ENCODE measurements around the gene TMEM150A.
"Not testable (repeated sequence)": the region's sequence is repeated elsewhere in the genome, so short reads cannot be mapped to it uniquely, and the experiment has no call there.

TMEM150A gene

DNA sequence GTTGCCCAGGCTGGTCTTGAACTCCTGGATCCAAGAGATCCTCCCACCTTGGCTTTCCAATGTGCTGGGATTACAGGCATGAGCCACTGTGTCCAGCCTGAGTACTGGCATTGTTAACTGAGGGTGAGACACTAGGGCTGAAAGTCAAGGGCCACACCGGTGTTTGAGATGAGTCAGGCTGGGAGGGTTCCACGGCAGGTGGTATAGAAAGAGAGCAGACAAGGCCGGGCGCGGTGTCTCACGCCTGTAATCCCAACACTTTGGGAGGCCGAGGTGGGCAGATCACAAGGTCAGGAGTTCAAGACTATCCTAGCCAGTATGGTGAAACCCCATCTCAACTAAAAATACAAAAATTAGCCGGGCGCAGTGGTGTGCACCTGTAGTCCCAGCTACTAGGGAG, 10.2 kb downstream of the TMEM150A start:
- not testable (repeated sequence) for DNase-seq

DNA sequence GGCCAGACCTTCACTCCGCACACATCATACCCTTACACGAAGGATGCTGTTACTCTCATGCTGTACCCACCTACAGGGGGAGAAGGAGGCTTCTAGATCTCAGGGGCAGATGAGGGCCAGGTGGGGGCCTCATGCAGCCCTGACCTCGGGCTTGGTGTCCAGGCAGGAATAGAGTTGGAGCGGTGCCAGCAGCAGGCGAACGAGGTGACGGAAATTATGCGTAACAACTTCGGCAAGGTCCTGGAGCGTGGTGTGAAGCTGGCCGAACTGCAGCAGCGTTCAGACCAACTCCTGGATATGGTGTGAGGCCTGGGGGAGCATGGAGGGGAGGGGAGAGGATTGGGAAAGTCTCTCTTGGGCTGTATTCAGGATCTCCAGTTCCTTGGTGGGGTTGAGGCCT, 10.9 kb downstream of the TMEM150A start:
- no peak for DNase-seq

DNA sequence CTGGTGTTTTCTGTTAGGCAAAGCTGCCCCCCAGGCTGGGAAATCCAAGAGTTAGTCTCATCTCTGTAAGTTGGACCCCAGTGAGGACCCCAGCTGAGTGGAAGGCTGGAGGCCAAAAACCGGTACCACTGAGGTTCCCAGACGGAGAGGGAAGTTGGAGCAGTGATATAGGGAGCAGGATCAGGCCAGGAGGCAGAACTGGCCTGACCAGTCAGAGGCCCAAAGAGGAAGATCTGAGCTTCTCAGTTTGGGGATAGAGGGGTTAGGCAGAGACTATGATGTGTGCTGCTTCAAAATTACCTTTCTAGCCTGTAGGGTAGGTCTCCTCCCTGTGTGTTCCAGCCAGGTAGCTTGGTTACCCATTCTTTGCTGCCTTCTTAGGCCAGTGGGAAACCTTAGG, 11.5 kb downstream of the TMEM150A start:
- no peak for DNase-seq

DNA sequence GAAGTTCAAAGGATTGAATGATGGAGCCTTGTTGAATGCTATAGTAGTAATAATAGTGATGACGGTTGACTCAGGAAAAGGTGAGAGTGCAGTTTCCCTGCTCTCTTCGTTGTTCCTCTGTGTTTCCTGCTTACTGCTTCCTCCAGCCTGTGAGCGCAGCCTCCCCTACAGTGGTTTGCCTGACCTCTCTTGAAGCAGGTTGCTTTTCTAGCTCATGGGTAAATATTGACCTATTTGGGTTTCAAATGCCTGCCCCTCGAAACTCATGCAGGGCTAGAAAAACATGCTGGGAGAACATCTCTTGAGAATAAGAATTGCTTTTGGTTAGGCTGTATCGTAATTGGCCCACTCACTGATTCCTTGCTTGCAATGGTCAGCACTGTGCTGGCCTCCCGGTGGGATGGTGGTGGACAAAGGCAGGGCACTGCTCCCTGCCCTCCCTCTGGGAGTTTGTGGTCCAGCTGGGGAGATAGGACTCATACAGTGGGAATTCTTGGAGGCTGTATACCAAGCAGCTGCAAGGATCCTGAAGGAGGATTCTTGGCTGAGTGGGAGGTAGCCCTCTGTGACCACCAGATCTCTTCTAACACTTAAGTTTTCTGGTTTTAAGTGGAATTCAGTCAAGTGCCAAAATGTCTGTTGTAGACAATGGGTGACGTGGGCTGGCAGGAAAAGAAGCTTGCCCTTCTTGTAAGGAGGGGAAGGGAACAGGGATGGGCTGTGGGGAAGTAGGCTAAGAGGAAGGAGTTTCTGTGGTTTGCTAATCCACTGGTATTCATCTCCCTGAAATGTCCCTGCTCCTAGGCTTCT, 12.3 kb downstream of the TMEM150A start:
- no peak for DNase-seq

DNA sequence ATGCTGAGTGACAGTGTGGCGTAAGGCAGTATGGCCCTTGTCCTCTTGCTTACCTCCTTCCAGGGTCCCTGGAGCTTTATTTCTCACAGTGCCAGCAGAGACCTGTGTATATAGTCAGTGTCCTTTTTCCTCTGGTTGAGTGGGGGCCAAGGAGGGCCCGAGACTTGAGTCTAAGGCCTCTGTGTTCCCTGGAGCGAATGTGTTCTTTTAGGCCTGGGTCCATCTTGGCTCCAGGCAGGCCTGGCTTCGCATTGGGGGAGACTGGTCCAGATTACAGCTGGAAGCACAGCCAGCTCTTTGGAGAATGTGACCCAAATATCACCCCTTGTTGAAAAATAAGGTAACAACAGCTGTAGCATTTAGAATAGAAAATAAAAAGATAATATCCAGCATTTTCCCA, 13.3 kb downstream of the TMEM150A start:
- no peak for DNase-seq

DNA sequence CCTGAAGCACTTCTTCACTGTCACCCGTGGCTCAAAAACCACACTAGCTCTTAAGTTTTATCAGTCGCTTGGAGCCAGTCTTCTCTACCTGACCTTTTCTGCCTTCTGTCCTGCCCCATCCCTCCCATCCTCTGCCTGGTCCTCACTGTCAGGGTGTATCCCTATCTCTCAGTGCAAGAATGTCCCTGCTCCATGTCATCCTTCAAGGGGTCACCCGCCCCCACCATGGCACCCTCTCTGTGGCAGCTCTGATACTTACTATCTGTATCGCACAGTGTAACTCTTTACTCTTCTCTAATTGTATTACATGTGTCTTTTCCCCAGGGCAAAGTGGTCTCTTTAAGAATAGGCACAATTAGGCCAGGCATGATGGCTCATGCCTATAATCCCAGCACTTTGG, 13.9 kb downstream of the TMEM150A start:
- DNase-seq = no peak

DNA sequence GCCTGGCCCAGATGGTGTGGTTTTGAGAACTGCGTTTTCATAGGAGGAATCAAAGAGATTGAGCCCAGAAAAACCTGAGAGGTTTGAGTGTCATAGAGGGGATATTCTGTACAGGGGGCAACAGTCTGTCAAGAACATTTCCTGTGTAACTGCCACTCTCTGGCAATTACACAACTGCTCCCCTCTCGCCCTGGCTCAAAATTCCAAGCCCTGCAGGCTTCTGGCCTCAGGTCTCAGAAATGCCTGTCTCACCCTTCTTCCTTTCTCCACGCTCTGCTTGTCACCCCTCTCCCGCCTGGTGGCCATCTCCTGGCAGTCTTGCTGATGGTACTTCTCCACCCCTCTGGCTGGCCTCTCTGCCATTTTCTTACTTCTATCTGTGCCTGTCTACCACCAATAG, 14.3 kb downstream of the TMEM150A start:
- DNase-seq = peak in 1 of 2 donors; percentile 17

DNA sequence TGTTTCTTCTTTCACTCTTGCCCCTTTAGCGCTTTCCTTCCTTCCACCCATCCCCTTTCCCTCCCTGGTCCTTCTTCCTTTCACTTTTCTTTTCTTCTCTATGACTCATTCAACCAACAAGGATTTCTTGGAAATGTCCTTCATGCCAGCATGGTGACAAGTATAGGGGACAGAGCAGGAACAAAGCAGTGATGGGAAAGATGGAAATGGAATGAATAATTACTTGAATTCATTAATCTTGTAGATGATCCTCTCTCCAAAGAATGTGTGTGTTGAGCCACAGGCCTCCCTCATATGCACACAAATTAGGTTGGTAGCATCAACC, 16.8 kb downstream of the TMEM150A start:
- peak in 1 of 2 donors; percentile 32 for DNase-seq

DNA sequence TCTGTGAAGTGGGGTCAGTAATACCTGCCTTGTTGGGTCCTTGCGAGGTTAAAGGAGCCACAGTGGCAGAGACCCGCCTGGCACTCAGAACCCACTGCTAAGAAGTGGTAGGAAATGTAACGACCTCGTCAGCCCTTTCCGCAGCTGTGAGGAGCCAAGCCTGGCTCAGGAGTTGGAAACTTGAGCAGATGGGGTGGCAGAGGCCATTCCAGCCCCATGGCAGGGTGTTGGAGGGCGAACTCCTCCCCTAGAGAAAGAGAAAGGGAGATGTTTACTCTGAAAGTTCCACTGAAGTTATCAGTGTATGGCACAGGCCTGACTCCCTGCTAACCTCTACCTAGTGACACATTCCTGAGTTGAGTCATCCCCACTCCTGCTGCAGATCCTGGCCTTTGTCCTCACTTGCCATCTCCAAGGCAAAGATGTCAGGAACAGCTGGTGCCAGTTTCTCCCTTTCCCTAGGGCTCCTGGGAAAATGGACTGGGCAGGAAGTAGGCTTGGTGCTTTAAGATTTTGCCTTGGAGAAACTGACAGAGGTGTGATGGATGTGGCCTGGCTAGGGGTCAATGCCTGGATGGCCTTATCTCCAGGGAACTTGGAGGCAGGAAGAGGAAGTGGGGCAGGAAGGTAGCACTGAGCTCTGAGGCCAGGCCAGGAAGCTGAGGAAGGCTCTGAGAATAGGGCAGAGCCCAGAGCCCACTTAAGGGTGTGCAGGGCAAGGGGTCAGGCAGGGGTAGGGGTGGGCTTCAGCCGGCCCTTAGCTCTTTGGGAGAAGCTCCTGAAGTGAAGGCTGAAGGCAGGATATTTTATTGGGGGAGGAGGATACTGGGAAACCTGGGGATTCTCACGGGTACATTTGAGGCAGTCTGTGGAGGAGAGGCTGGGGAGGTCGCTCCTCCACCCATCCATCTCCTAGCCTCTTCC, 17.4 kb downstream of the TMEM150A start:
- no peak for DNase-seq

DNA sequence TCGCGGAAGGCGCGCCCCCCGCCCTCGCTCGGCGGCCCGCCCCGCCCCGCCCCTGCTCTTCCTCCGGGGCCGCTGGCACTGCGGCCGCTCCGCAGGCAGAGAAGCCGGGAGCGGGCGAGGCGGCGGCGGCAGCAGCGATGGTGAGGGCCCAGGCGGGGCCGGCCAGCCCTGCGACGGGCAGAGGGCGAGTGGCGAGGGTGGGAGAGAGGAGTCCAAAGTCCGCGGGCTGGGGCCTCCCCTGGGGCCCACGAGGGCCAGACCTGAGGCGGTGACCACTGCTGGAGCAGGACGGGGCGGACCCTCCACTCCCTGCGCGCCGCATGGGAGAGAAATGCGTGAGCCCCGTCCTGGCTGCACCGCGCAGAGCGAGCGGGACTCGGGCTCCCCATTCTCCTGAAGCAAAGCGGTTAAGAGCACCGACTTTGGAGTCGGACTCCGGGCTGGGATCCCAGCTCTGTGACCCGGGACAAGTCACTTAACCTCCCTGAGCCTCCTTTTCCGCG, 18.1 kb downstream of the TMEM150A start, which contains the start of gene VAMP5:
Gene VAMP5 (plus strand): TSS at position 78 of the 503 bp plus-strand sequence. CDS start 60 bp downstream, at position 138.
- no peak for DNase-seq

DNA sequence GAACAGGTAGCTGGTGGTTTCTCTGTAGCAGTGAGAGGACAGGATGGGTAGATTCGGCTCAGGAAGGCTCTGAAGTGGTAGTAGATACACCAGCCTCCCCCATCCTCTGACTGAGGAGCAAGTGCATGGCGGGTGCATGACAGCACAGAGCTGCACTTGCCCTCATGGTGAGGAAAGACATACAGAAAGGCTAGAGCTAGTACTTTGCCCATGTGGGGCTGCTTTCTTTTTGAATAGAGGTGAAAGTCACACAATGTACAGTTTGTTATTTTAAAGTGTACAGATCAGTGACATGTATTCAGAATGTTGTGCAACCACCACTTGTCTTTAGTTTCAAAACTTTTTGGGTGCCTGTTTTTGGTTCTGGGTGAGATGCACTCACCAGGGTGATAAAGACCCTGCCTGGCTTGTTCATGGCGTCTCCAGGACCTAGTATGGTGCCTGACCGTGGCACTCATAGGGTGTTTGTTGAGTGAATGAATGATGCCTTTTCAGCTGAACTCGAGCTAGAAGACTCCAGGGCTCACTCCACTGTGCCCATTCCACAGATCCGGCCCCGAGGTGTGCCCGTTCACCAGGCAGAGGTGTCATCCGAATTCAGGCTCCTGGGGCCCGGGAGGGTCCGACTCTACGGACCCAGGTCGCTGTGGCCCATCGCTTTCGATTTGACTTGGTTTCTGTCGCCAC, 18.7 kb downstream of the TMEM150A start:
- DNase-seq = no peak

DNA sequence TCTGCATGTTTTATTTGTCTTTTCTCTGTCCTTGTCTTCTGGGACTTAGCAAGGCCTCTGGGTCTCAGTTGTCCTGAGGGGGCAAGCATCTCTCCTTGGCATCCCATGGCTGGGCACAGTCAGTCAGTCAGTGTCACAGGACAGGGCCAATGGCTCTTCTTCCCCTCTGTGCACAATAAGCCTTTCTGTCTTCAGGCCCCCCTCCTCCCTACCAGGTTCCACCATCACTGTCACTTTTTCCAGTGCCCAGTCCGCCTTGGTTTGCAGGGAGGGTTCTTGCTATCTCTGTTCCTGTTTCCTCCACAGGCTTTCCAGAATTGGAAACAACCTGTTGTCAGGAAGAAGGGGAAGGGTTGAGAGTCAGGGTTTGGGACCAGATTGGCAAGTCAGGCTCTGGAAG, 20.0 kb downstream of the TMEM150A start:
- no peak for DNase-seq

DNA sequence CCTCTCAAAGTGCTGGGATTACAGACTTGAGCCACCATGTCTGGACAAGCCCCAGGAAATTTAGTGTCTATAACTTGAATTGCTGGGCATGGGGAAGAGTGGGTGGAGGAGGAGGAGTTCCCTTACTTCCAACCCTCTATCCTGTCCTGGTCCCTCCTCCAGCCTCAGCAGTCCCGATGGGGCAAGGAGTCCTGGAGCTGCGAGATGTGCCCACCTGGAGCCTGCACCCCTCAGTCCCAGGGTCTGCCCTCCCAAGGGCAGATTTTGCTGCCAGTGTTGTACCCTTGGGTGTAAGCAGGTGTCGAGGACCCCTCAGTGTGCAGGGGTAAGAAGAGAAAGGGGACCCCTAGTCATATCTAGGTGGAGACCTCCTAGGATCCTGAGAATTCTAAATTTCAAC, 22.3 kb downstream of the TMEM150A start:
- no peak for DNase-seq

DNA sequence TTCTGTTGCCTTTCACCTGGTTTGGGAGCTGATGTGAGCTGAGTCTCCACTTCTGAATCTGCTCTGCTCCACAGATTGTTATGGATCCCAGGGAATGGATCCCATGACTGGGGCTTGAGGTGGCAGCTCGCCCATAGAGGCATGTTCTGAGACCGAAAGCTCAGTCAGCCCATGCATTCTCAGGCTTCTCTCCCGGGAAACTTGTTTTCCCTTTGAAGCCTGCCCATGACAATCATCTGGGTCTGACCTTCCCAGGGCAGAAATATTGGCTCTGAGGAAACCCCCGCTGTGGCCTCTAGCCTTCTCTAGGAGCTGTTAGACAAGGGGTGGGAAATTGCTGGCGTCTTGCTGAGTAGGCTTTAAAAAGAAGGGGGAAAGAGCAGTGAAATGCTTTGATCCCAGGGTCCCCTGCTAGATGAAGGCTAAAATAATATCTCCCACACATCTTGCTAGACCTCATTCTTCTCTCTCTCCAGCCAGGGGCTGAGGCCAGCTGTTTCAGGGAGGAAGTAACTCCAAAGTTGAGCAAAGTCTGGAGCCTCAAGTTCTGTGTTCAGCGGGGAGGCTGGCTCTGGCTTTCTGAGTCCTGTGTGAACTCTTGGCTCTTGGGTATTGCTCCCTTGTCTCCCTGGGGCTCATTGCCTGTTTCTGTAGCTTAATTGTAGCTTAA, 23.1 kb downstream of the TMEM150A start:
- DNase-seq = peak in 1 of 2 donors; percentile 38

DNA sequence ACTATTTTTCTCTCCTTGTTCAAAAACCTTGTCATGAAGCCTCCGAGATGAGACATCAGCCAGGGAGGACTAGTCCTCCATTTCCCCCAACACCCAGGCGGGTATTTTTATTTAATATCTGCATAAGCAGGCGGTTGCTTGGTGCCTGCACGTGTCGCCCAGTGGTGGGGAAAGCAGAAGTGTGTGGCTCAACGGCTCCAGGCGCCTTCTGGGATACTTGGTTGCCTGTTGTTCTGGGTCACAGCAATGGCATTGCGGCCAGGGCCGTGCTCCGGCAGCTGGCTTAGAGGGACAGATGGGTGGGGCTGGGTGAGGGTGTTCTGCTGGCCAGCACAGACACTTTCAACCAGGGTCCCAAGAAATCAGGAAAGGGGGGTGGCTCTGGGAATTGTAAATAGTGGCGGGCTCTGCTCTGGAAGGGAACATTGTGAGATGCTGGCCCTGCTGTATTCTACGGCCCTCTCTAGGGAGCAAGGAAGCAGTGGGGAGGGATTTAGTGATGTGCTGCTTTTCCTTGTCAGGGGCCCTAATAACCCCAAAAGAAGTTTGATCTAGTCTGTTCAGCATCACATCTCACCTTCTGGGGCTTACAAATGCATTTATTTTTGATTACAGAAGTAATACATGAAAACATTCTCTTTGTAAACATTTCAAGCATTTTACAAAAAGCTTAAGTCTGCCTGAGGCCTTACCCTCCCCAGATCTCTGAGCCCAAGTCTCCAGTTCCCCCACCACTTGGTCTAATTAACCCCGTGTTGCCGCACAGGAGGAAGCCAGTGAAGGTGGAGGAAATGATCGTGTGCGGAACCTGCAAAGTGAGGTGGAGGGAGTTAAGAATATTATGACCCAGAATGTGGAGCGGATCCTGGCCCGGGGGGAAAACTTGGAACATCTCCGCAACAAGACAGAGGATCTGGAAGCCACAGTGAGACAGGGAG, 24.0 kb downstream of the TMEM150A start:
- DNase-seq = peak; percentile 31 to 58

DNA sequence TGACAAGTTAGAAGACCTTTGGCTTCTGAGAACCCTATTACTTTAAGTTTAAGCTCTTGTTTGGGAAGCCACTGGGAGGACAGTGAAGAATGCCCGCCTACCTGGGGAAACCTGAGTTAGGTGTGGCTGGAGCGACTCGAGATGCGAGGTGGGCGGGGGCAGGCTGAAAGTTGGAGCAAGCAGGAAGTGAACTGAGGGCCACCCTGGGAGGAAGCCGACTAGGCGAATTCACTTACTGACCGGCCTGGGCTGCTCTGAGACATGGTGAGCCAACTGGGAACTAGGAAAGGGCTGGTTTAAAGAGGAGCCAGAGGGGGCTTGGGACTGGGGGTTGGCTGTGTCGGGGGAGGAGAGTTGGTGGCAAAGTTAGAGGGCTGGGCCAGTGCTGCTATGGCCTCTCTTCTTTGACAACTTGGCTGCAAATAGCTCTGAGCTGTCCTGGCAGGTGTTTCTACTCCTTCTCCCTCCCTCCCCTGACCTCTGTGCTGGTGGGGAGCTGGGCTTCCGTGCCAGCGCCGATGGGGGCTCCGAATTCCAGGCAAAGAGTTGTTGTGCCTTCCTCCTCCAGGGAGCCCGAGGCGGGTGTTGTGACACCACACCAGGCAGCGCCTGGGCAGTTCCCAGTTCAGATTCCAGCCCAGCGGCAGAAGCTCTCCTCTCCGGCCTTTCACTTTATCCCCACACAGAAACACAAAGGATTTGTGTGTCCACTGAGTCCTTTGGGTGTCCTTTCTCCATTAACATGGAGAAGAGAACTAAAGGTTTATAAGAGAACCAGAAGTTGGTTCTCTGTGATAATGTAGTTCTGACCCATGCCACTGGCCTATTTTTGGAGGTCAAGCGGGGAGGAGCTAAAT, 24.9 kb downstream of the TMEM150A start, which contains the start of gene VAMP8:
Gene VAMP8 (plus strand): TSS at position 201 of the 857 bp plus-strand sequence. CDS start 61 bp downstream, at position 262.
- DNase-seq = peak; percentile 38 to 49

DNA sequence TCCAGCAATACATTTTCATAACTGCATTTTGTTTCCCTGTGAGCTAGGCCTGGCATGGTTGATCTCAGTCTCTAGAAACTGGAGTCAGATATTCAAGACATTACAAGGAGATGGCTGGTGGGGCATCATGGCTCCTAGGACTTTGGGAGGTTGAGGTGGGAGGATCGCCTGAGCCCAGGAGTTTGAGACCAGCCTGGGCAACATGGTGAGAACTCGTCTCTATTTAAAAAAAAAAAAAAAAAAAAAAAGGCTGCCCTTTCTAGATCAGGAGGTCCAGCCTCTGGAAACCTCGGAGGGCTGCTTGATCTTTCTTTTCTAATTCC, 25.5 kb downstream of the TMEM150A start:
- no peak for DNase-seq

DNA sequence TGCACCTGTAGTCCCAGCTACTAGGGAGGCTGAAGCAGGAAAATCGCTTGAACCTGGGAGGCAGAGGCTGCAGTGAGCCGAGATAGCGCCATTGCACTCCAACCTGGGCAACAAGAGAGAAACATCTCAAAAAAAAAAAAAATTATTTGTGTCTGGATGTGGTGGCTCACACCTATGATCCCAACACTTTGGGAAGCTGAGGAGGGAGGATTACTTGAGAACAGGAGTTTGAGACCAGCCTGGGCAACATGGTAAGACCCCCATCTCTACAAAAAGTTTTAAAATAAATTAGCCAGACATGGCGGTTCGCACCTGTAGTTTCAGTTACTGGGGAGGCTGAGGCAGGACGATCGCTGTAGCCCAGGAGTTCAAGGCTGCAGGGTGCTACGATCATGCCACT, 26.8 kb downstream of the TMEM150A start:
- DNase-seq = no peak

DNA sequence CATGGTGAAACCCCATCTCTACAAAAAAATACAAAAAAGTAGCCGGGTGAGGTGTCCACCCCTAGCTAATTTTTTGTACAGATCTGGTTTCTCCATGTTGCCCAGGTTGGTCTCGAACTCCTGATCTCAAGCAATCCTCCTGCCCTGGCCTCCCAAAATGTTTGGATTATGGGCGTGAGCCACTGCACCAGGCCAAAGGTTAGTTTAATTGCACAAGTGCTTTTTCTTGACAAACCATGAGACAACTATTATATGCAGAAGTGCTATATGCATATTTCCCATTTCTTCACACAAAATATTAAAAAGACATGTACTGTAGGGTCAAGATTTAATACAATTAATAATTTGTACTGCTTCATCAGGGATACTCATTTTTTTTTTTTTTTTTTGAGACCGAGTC, 36.2 kb downstream of the TMEM150A start:
- DNase-seq = no peak

DNA sequence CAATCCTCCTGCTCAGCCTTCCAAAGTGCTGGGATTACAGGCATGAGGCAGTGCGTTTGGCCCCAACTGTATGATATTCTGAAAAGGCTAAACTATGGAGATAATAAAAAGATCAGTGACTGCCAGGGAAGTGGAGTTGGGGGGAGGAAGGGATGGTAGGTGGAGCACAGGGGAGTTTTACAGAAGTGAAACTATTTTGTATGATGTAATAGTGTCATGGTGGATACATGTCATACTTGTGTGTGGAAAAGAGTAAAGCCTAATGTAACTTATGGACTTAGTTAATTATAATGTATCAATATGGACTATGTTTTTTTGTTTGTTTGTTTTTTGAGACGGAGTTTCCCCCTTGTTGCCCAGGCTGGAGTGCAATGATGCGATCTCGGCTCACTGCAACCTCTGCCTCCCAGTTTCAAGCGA, 38.3 kb downstream of the TMEM150A start:
- DNase-seq = peak in 1 of 2 donors; percentile 13
